OCI-LY3 (cell line): ENCODE measurements around the gene GATA2.

Experiments used
- H2AFZ ChIP-seq: fragments of 200-600, 300-600 bp; shearing (Covaris generic); 2 replicates; pipeline ENCODE4 v1.6.0; 2014; ENCODE audit warnings: antibody characterized with exemption, low read depth, low read length
- H3K27ac ChIP-seq: fragments of 200-600, 300-600 bp; sonication (generic); 2 replicates; pipeline ENCODE4 v1.5.1; 2014; ENCODE audit warnings: mild to moderate bottlenecking, low read length, moderate library complexity, mixed read lengths
- H3K27me3 ChIP-seq: fragments of 200-600, 300-600 bp; sonication (generic); 2 replicates; pipeline ENCODE4 v1.6.1; 2014; ENCODE audit warnings: low read depth, low read length, mixed read lengths
- H3K36me3 ChIP-seq: fragments of 200-600, 300-600 bp; sonication (generic); replicated peaks from 2 replicates; pipeline ENCODE3; 2014; ENCODE audit warnings: low read depth, low read length, mixed read lengths
- H3K4me1 ChIP-seq: fragments of 300-600, 200-600 bp; sonication (generic); 2 replicates; pipeline ENCODE4 v1.6.1; 2014; ENCODE audit warnings: low read length, mixed read lengths
- H3K4me2 ChIP-seq: fragments of 200-600, 300-600 bp; sonication (generic); 2 replicates; pipeline ENCODE4 v1.6.1; 2014; ENCODE audit warnings: low read length, mixed read lengths
- H3K4me3 ChIP-seq: fragments of 300-600, 200-600 bp; sonication (generic); 2 replicates; pipeline ENCODE4 v1.5.1; 2014; ENCODE audit warnings: antibody characterized with exemption, mild to moderate bottlenecking, low read length, moderate library complexity
- H3K79me2 ChIP-seq: fragments of 300-600, 200-600 bp; shearing (Covaris generic); 2 replicates; pipeline ENCODE4 v1.6.1; 2014; ENCODE audit warnings: mild to moderate bottlenecking, low read length, mixed read lengths
- H3K9ac ChIP-seq: fragments of 300-600, 200-600 bp; shearing (Covaris generic); 2 replicates; pipeline ENCODE4 v1.6.0; 2014; ENCODE audit warnings: mild to moderate bottlenecking, low read length, moderate library complexity
- H3K9me3 ChIP-seq: fragments of 200-600, 300-600 bp; shearing (Covaris generic); 2 replicates; pipeline ENCODE4 v1.6.1; 2014; ENCODE audit warnings: low read length, mixed read lengths; ENCODE audit not compliant: insufficient read depth
- H4K20me1 ChIP-seq: fragments of 200-600, 300-600 bp; sonication (generic); 2 replicates; pipeline ENCODE4 v1.6.1; 2016; ENCODE audit warnings: low read length, mixed read lengths; ENCODE audit not compliant: insufficient read depth
- EZH2phosphoT487 ChIP-seq: fragments of 200-600 bp; shearing (Covaris generic); IDR thresholded peaks from 2 replicates; pipeline ENCODE4 v1.6.1; 2018; ENCODE audit warnings: antibody characterized with exemption, mixed run types, low read depth
- TF ChIP-seq, protein P1 (sequence below): fragments of 200-600, 300-600 bp; sonication (generic); IDR thresholded peaks from 2 replicates; pipeline ENCODE4 v1.5.1; 2014; ENCODE audit warnings: antibody characterized with exemption, low read length, low read depth

The GATA2 gene

DNA sequence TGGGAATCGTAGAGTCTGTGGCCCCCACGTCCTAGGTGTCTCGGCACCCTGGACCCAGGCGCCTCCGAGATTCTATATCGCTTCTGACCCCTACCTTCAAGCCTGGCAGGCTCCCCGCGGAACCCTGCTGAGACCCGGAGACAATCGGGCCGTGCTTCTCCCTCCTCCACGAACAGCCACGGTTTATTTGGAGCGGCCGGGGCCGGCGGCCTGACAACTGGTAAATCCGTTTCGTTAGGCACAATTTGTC, 1.4 kb downstream of the GATA2 start:
- H3K79me2 ChIP-seq: no peaks in the 10 kb centered on the region
- no peak overlapping the region for H3K4me3 ChIP-seq
- H3K4me2 ChIP-seq: no peak overlapping the region
- no peak overlapping the region for H2AFZ ChIP-seq
- no peaks in the 10 kb centered on the region for H3K36me3 ChIP-seq
- H3K4me1 ChIP-seq: peaks cover 4% of the 10 kb centered on the region; the same call in 1 of the 2 replicates
- H3K27me3 ChIP-seq: no peaks in the 10 kb centered on the region
- TF ChIP-seq EZH2phosphoT487: no peak
- TF ChIP-seq, protein P1, sequence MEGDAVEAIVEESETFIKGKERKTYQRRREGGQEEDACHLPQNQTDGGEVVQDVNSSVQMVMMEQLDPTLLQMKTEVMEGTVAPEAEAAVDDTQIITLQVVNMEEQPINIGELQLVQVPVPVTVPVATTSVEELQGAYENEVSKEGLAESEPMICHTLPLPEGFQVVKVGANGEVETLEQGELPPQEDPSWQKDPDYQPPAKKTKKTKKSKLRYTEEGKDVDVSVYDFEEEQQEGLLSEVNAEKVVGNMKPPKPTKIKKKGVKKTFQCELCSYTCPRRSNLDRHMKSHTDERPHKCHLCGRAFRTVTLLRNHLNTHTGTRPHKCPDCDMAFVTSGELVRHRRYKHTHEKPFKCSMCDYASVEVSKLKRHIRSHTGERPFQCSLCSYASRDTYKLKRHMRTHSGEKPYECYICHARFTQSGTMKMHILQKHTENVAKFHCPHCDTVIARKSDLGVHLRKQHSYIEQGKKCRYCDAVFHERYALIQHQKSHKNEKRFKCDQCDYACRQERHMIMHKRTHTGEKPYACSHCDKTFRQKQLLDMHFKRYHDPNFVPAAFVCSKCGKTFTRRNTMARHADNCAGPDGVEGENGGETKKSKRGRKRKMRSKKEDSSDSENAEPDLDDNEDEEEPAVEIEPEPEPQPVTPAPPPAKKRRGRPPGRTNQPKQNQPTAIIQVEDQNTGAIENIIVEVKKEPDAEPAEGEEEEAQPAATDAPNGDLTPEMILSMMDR: no peak
- H3K9me3 ChIP-seq: no peaks in the 10 kb centered on the region
- H4K20me1 ChIP-seq: no peaks in the 10 kb centered on the region
- no peak overlapping the region for H3K9ac ChIP-seq
- no peak overlapping the region for H3K27ac ChIP-seq

DNA sequence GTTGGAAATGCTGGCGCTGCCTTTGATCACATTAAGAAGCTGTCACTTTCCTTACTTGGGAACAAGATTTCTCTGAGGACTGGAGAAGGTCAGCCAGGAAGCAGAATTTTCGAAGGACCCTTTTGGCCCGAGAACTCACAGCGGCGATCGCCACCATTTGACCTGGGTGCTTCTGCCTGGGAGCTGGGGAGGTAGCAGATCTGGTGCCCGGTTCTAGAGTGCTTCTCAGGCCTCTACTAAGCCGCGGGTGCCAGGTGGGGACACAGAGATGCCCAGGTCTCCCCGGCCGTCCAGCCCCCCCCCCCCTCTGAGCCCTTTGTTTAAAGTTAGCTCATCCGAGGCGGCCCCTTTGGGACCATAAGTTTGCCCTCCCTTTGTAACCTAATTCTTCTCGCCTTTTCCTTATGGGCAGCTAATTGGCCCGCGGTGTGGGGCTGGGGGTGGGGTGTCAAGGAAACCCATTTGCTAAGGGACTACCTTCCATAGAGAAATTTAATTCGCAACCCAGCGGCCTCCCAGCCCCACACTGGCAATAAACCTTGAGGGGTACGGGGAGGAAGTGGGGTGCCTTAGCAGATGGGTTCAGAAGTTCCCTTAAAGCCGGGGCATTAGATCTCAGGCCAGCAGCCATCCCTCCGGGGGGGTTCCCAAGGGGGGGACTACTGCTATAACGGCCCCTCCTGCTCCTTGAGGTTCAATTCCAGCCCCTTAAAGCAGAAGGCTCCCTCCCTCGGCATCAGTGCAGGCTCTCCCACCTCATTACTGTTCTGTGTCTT, 1.9 kb downstream of the GATA2 start:
- H3K4me1 ChIP-seq: peaks cover 4% of the 10 kb centered on the region; the same call in 1 of the 2 replicates
- H3K27me3 ChIP-seq: no peaks in the 10 kb centered on the region
- no peaks in the 10 kb centered on the region for H4K20me1 ChIP-seq
- no peaks in the 10 kb centered on the region for H3K79me2 ChIP-seq
- H3K9ac ChIP-seq: no peak overlapping the region
- no peaks in the 10 kb centered on the region for H3K9me3 ChIP-seq
- H3K4me3 ChIP-seq: no peak overlapping the region
- no peak overlapping the region for H2AFZ ChIP-seq
- no peak overlapping the region for H3K27ac ChIP-seq
- TF ChIP-seq, protein P1: no peak
- no peak for TF ChIP-seq EZH2phosphoT487
- no peaks in the 10 kb centered on the region for H3K36me3 ChIP-seq
- no peak overlapping the region for H3K4me2 ChIP-seq

DNA sequence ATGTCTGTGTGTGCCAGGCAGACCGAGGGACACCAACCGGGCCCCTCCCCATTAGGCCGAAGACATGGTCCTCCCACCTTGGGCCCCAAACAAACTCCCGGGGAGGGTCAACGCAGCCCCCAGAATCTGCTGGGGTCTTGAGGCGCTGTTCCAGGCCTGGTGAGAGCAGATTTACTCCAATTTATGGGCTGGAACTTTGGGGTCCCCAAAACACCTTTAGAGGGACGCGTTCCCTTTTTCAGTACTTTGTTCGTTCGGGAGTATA, 2.4 kb downstream of the GATA2 start:
- Histone ChIP-seq H3K4me1 (peaks cover 4% of the 10 kb centered on the region; the same call in 1 of the 2 replicates), H3K9me3 (no peaks in the 10 kb centered on the region), H3K79me2 (no peaks in the 10 kb centered on the region), H3K4me2 (no peak overlapping the region), H3K27ac (no peak overlapping the region), H2AFZ (no peak overlapping the region), H3K4me3 (no peak overlapping the region), H3K27me3 (no peaks in the 10 kb centered on the region), H3K9ac (no peak overlapping the region), H4K20me1 (no peaks in the 10 kb centered on the region), H3K36me3 (no peaks in the 10 kb centered on the region)
- TF ChIP-seq, protein P1: no peak
- TF ChIP-seq EZH2phosphoT487: no peak

- Histone ChIP-seq H3K9ac (no peak overlapping the region), H3K36me3 (no peaks in the 10 kb centered on the region), H3K4me3 (no peak overlapping the region), H3K79me2 (no peaks in the 10 kb centered on the region), H3K9me3 (no peaks in the 10 kb centered on the region), H3K27ac (no peak overlapping the region), H3K4me1 (peaks cover 4% of the 10 kb centered on the region; the same call in 1 of the 2 replicates), H3K4me2 (no peak overlapping the region), H2AFZ (no peak overlapping the region), H3K27me3 (no peaks in the 10 kb centered on the region), H4K20me1 (no peaks in the 10 kb centered on the region)
- TF ChIP-seq, protein P1: no peak
- no peak for TF ChIP-seq EZH2phosphoT487
Measured at GRCh38 chr3:128489927-128490649, 2.9 kb downstream of the GATA2 start.
